ENCODE results near the gene TMEM120B. TPM values are rescaled to one million over a fixed set of nuclear protein-coding genes. Genes with fewer than 3 reads are reported as not detected.
A peak's percentile ranks its signal among the peaks of the same experiment; 100 is the strongest.

Gene TMEM120B
- total and polyA plus RNA-seq, 2 of the 13 experiments (the other 11 are each of a cell fraction or from before 2014, with no cell fraction given) = 7.1 to 12.9 TPM

DNA sequence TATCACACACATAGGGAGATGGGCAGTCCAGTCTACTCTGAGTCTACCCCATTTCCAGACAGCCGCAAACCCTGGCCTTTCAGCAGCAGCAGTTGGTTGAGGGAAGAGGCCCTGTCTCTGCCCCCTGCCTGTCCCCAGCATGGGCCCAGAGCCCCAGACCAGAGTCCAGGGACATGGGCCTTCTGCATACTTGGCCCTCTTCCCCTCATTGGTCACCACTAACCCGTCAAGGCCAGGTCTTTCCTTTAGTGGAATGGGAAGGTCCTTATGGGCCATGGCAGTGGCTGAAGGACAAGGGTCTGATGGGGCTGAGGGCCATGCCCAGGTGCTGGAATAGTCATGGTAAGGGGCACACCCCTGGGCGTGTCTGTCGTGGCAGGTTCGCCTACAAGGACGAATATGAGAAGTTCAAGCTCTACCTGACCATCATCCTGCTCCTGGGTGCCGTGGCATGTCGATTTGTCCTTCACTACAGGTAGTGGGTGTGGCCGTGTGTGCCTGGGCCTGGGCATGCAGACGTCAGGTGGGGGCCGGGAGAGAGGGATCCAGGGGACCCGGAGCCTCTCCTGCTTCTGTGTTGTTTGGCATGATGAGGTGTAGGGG is 39.3 kb downstream of the TMEM120B start (continued):
- TF ChIP-seq, protein P1, sequence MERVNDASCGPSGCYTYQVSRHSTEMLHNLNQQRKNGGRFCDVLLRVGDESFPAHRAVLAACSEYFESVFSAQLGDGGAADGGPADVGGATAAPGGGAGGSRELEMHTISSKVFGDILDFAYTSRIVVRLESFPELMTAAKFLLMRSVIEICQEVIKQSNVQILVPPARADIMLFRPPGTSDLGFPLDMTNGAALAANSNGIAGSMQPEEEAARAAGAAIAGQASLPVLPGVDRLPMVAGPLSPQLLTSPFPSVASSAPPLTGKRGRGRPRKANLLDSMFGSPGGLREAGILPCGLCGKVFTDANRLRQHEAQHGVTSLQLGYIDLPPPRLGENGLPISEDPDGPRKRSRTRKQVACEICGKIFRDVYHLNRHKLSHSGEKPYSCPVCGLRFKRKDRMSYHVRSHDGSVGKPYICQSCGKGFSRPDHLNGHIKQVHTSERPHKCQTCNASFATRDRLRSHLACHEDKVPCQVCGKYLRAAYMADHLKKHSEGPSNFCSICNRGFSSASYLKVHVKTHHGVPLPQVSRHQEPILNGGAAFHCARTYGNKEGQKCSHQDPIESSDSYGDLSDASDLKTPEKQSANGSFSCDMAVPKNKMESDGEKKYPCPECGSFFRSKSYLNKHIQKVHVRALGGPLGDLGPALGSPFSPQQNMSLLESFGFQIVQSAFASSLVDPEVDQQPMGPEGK (CRISPR knock-in tag; IDR thresholded peaks at IDR 0.05) = peak; percentile 51; the same call in 1 of the 2 replicates
- TF ChIP-seq CEBPG (CRISPR knock-in tag; IDR thresholded peaks at IDR 0.05) = no peak
- TF ChIP-seq TEAD3 (CRISPR knock-in tag; optimal IDR thresholded peaks at IDR 0.05; ENCODE audit: borderline replicate concordance) = peak; percentile 38
- TF ChIP-seq, protein P2, sequence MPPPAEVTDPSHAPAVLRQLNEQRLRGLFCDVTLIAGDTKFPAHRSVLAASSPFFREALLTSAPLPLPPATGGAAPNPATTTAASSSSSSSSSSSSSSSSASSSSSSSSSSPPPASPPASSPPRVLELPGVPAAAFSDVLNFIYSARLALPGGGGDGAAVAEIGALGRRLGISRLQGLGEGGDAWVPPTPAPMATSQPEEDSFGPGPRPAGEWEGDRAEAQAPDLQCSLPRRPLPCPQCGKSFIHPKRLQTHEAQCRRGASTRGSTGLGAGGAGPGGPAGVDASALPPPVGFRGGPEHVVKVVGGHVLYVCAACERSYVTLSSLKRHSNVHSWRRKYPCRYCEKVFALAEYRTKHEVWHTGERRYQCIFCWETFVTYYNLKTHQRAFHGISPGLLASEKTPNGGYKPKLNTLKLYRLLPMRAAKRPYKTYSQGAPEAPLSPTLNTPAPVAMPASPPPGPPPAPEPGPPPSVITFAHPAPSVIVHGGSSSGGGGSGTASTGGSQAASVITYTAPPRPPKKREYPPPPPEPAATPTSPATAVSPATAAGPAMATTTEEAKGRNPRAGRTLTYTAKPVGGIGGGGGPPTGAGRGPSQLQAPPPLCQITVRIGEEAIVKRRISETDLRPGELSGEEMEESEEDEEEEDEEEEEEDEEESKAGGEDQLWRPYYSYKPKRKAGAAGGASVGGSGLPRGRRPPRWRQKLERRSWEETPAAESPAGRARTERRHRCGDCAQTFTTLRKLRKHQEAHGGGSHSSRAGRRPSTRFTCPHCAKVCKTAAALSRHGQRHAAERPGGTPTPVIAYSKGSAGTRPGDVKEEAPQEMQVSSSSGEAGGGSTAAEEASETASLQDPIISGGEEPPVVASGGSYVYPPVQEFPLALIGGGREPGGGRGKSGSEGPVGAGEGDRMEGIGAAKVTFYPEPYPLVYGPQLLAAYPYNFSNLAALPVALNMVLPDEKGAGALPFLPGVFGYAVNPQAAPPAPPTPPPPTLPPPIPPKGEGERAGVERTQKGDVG (CRISPR knock-in tag; IDR thresholded peaks at IDR 0.05; ENCODE audit: borderline replicate concordance) = 0 out of 2 replicates have a peak, but pooled peaks have one; percentile 51
- no peak for TF ChIP-seq FOXJ3 (CRISPR knock-in tag; IDR thresholded peaks at IDR 0.05; ENCODE audit: borderline replicate concordance)
- TF ChIP-seq, protein P3, sequence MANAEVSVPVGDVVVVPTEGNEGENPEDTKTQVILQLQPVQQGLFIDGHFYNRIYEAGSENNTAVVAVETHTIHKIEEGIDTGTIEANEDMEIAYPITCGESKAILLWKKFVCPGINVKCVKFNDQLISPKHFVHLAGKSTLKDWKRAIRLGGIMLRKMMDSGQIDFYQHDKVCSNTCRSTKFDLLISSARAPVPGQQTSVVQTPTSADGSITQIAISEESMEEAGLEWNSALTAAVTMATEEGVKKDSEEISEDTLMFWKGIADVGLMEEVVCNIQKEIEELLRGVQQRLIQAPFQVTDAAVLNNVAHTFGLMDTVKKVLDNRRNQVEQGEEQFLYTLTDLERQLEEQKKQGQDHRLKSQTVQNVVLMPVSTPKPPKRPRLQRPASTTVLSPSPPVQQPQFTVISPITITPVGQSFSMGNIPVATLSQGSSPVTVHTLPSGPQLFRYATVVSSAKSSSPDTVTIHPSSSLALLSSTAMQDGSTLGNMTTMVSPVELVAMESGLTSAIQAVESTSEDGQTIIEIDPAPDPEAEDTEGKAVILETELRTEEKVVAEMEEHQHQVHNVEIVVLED (CRISPR knock-in tag; IDR thresholded peaks at IDR 0.05; ENCODE audit: borderline replicate concordance) = no peak
- TF ChIP-seq ZNF367 (CRISPR knock-in tag; IDR thresholded peaks at IDR 0.05; ENCODE audit: borderline replicate concordance) = no peak
- peak; percentile 93 for TF ChIP-seq ZBTB38 (CRISPR knock-in tag; IDR thresholded peaks at IDR 0.05)
- no peak for TF ChIP-seq THAP11 (CRISPR knock-in tag; IDR thresholded peaks at IDR 0.05)
- TF ChIP-seq ZNF225 (CRISPR knock-in tag; IDR thresholded peaks at IDR 0.05) = no peak
- TF ChIP-seq, protein P4, sequence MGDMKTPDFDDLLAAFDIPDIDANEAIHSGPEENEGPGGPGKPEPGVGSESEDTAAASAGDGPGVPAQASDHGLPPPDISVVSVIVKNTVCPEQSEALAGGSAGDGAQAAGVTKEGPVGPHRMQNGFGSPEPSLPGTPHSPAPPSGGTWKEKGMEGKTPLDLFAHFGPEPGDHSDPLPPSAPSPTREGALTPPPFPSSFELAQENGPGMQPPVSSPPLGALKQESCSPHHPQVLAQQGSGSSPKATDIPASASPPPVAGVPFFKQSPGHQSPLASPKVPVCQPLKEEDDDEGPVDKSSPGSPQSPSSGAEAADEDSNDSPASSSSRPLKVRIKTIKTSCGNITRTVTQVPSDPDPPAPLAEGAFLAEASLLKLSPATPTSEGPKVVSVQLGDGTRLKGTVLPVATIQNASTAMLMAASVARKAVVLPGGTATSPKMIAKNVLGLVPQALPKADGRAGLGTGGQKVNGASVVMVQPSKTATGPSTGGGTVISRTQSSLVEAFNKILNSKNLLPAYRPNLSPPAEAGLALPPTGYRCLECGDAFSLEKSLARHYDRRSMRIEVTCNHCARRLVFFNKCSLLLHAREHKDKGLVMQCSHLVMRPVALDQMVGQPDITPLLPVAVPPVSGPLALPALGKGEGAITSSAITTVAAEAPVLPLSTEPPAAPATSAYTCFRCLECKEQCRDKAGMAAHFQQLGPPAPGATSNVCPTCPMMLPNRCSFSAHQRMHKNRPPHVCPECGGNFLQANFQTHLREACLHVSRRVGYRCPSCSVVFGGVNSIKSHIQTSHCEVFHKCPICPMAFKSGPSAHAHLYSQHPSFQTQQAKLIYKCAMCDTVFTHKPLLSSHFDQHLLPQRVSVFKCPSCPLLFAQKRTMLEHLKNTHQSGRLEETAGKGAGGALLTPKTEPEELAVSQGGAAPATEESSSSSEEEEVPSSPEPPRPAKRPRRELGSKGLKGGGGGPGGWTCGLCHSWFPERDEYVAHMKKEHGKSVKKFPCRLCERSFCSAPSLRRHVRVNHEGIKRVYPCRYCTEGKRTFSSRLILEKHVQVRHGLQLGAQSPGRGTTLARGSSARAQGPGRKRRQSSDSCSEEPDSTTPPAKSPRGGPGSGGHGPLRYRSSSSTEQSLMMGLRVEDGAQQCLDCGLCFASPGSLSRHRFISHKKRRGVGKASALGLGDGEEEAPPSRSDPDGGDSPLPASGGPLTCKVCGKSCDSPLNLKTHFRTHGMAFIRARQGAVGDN (CRISPR knock-in tag; IDR thresholded peaks at IDR 0.05) = peak; percentile 87
- no peak for TF ChIP-seq ZNF329 (CRISPR knock-in tag; IDR thresholded peaks at IDR 0.05; ENCODE audit: low read depth)
- TF ChIP-seq ZNF674 (CRISPR knock-in tag; IDR thresholded peaks at IDR 0.05; ENCODE audit: low read depth) = no peak
